HG02885 (cell line): ENCODE results near the gene CASP8.
"Not testable (repeated sequence)": the region's sequence is repeated elsewhere in the genome, so short reads cannot be mapped to it uniquely, and the experiment has no call there.

Experiments used
- ATAC-seq: cut with Tn5 transposase; IDR thresholded peaks from one replicate; pipeline ENCODE4 v1.9.1; 2021; ENCODE audit warnings: mild to moderate bottlenecking; ENCODE audit not compliant: unreplicated experiment, poor library complexity

Gene CASP8

GRCh38 chr2:201266629-201267028 lies 6.3 kb downstream of the CASP8 start:
- ATAC-seq: no peak

GRCh38 chr2:201267278-201268030 lies 7.1 kb downstream of the CASP8 start:
- no peak for ATAC-seq

- no peak for ATAC-seq
Measured at GRCh38 chr2:201269764-201270163, 9.4 kb downstream of the CASP8 start.

GRCh38 chr2:201270293-201271001 lies 10.1 kb downstream of the CASP8 start:
- no peak for ATAC-seq

GRCh38 chr2:201271917-201272316 lies 11.6 kb downstream of the CASP8 start:
- ATAC-seq: no peak

GRCh38 chr2:201273330-201273983 lies 13.1 kb downstream of the CASP8 start:
- ATAC-seq: no peak

- ATAC-seq: no peak
Measured at GRCh38 chr2:201275069-201275468, 14.7 kb downstream of the CASP8 start.

- no peak for ATAC-seq
Measured at GRCh38 chr2:201275990-201276389, 15.7 kb downstream of the CASP8 start.

- ATAC-seq: no peak
Measured at GRCh38 chr2:201276511-201276910, 16.2 kb downstream of the CASP8 start.

- ATAC-seq: no peak
Measured at GRCh38 chr2:201279079-201279478, 18.7 kb downstream of the CASP8 start.

- ATAC-seq: no peak
Measured at GRCh38 chr2:201280191-201281040, 20.1 kb downstream of the CASP8 start.

- no peak for ATAC-seq
Measured at GRCh38 chr2:201285499-201285898, 25.2 kb downstream of the CASP8 start.

- ATAC-seq: not testable (repeated sequence)
Measured at GRCh38 chr2:201290457-201291148, 30.3 kb downstream of the CASP8 start.

GRCh38 chr2:201298462-201299052 lies 38.2 kb downstream of the CASP8 start:
- ATAC-seq: no peak

GRCh38 chr2:201299929-201300328 lies 39.6 kb downstream of the CASP8 start:
- ATAC-seq: not testable (repeated sequence)

- ATAC-seq: no peak
Measured at GRCh38 chr2:201307876-201308275, 47.5 kb downstream of the CASP8 start.

- ATAC-seq: no peak
Measured at GRCh38 chr2:201308914-201309313, 48.6 kb downstream of the CASP8 start.

- ATAC-seq: no peak
Measured at GRCh38 chr2:201313362-201313761, 53.0 kb downstream of the CASP8 start.

GRCh38 chr2:201319511-201319910 lies 59.2 kb downstream of the CASP8 start:
- ATAC-seq: no peak
